Ureter (tissue), 1 donor: ENCODE data around the gene DST. TPM values are rescaled to one million over a fixed set of nuclear protein-coding genes. Genes with fewer than 3 reads are reported as not detected.

Experiments
- DNase-seq: peaks from one replicate; pipeline ENCODE4 v3.0.0-alpha.2; 2020; ENCODE audit warnings: low spot score
- total RNA-seq: library from RNA; stranded (reverse); gene quantifications from one replicate; pipeline ENCODE4 v1.2.4, GENCODE V29; 2023
- donor health status: DM: yes; HTN: yes; CAD: no.

DST gene
- total RNA-seq, 1 donor from 2014 or later = 367 TPM

GRCh38 chr6:56433119-56433518 lies 209.6 kb downstream of the DST start:
- no peak for DNase-seq

GRCh38 chr6:56432194-56432593 lies 210.5 kb downstream of the DST start:
- no peak for DNase-seq

GRCh38 chr6:56430629-56431600 lies 211.8 kb downstream of the DST start:
- DNase-seq = no peak

DNA sequence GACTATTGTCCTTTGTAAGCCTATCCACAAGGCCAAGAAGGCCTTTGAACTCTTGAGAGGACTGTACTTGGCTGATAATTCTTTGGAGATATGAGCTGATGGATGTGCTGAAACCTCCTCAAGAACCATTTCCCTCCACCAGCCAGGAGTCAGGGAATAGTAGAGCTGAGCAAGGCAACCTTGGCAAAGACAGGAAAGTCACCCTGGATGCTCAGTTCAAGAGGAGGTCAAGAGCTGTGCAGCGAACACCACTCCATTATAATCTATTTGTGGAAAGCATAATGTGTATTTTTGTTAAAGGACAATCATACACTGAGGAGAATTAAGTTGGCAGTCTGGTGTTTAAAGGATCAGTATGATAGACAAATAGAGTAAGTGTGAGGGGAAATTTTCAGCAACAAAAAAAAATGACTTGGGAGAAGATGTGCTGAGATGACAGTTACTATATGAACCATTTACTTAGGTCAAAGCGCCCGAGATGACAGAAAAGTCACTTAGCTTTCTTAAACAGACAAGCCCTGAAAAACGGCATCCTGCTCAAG lies 218.1 kb downstream of the DST start:
- no peak for DNase-seq

- DNase-seq = no peak
These were observed 218.6 kb downstream of the DST start for GRCh38 chr6:56424064-56424463.

- no peak for DNase-seq
These were observed 222.4 kb downstream of the DST start for GRCh38 chr6:56420296-56420695.

DNA sequence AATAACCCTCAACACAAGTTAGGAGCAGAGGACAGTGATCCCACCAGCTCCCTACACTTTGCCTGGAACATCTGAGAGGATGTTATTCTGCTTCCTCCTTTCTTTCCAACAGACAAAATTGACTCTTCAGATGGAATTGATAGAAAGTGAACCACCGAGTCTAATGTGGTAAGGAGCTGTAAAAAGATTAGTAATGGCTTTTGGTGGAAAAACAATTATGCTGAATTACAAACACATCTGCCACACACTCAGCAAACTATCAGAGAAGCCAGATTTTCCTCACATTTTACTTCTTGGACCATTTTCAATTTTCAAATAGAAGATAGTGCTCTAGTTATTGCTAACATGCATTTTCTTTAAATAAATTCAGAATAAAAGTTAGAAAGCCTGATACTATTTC lies 223.5 kb downstream of the DST start:
- no peak for DNase-seq

DNA sequence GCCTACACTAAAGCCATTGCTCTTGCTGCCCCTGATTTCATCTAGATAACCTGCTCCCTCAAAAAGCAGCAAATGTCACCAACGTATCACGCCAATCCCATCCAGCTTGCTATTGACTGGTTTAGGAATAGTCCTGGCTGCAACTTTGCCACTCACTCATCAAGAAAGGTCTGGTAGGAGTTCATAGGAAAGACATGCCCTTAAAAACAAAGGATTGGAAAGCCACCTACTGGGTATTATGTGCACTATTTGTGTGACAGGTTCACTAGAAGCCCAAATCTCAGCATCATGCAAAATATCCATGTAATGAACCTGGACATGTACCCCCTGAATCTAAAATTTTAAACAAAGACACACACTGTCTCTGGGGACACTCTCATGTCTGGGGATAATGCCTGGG lies 224.9 kb downstream of the DST start:
- DNase-seq = no peak

DNA sequence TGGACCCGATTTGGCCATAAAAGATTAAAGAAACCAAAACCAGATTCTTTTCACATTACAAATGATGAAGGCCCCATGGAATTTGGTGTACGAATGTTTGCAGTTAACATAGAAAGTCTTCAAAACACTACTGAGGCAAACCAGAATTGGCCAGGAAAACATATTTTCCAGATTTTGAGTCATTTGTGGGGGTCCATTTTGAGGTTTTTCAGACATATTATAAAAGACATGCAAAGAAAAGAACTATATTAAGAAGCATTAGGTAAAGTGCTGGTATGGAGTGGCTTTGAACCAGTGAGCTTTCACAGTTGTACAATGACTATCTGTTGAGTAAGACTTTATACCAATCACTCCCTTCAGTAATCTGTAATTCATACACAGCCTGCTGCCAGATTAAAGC lies 226.4 kb downstream of the DST start:
- DNase-seq = no peak

DNA sequence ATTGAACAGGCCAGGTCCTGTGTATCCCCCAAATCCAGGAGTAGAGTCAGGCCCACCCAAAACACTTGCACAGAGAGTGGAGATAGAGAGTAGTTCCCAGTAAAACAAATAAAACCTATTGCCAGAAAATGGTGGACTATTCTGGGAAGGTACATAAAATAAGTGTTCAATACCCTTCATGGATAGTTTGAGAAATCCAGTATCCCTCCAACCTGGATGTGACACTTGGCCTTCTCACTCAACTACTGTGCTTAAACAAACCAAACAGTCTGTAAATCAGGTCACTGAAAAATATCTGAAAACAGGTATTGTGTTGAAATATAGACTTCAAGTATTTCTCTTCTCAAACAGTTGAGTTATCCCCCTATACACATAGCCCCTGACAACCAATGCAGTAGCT lies 233.7 kb downstream of the DST start:
- DNase-seq = no peak
